ENCODE results near the gene MUC22.

MUC22 gene

GRCh38 chr6:30970946-30971345 lies 39.3 kb upstream of the MUC22 start:
- Histone ChIP-seq H3K27me3 (ENCODE audit: control insufficient read depth in 3 of 3, insufficient read depth in 3 of 3, low read depth in 1 of 3, low read length in 3 of 3) (peaks cover 0 to 5% (median 0%) of the 10 kb centered on the region in 3 experiments), H3K9ac (ENCODE audit: low read depth, low read length, poor library complexity) (no peak overlapping the region), H3K4me3 (ENCODE audit: low read length in 2 of 2) (no peak overlapping the region), H2BK12ac (ENCODE audit: low read length) (no peak overlapping the region), H2BK120ac (ENCODE audit: low read depth, low read length) (no peak overlapping the region), H2BK5ac (ENCODE audit: low read length) (no peak overlapping the region), H4K8ac (ENCODE audit: low read depth, low read length) (no peak overlapping the region), H3K18ac (ENCODE audit: low read length) (no peak overlapping the region), H2AFZ (ENCODE audit: low read length) (no peak overlapping the region), H3K4me1 (ENCODE audit: control insufficient read depth in 2 of 2, insufficient read depth in 1 of 2, low read depth in 1 of 2, low read length in 2 of 2) (no peaks in the 10 kb centered on the region), H2AK5ac (ENCODE audit: low read depth, low read length) (no peak overlapping the region), H4K91ac (ENCODE audit: low read depth, low read length, poor library complexity) (no peak overlapping the region), H2BK15ac (ENCODE audit: low read length) (no peak overlapping the region), H3K36me3 (replicated peaks in 1 of 2; ENCODE audit: control insufficient read depth in 2 of 2, insufficient read depth in 2 of 2, low read length in 2 of 2) (no peaks in the 10 kb centered on the region), H3K27ac (replicated peaks; ENCODE audit: low read length) (no peak overlapping the region), H3K9me3 (replicated peaks in 1 of 2; ENCODE audit: control insufficient read depth in 2 of 2, insufficient read depth in 1 of 2, low read depth in 1 of 2, low read length in 2 of 2) (no peaks in the 10 kb centered on the region), H3K79me1 (ENCODE audit: low read depth, low read length) (no peaks in the 10 kb centered on the region), H3K14ac (ENCODE audit: low read length) (no peak overlapping the region), H3K4ac (ENCODE audit: low read length) (no peak overlapping the region), H3K23ac (ENCODE audit: low read depth, low read length, poor library complexity) (no peak overlapping the region), H3K4me2 (ENCODE audit: insufficient read depth, low read length, poor library complexity, severe bottlenecking) (no peak overlapping the region)
- no CpG with 5 or more reads among the region's 5 CpGs for WGBS, 2 donors (ENCODE audit: extremely low coverage in 2 of 2, insufficient read length in 2 of 2, insufficient replicate concordance in 1 of 2)
- no peak for DNase-seq (ENCODE audit: low spot score)

DNA sequence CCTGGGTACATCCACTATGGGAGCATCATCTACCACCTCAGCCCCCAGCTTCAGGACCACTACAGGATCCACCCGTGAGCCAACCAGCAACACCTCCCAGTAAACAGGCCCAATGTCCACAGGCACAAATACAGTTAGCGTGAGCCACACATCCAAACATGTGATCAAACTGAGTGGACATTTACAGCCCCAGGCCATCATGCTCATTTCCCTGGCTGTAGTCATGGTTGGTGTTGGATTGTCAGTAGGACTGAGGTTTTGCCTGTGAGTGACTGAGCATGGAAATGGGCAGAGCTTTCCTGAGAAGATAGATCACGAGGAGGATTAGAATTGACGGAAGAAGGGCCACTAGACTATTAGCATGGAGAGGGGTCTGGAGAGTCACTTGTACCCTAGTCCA lies 37.5 kb upstream of the MUC22 start:
- no peak overlapping the region for H2BK12ac ChIP-seq (ENCODE audit: low read length)
- no peak overlapping the region for H3K27ac ChIP-seq (replicated peaks; ENCODE audit: low read length)
- peaks cover 0 to 5% (median 0%) of the 10 kb centered on the region in 3 experiments for H3K27me3 ChIP-seq (ENCODE audit: control insufficient read depth in 3 of 3, insufficient read depth in 3 of 3, low read depth in 1 of 3, low read length in 3 of 3)
- H3K9ac ChIP-seq (ENCODE audit: low read depth, low read length, poor library complexity): no peak overlapping the region
- no peak overlapping the region for H2AK5ac ChIP-seq (ENCODE audit: low read depth, low read length)
- H2BK120ac ChIP-seq (ENCODE audit: low read depth, low read length): no peak overlapping the region
- H2BK5ac ChIP-seq (ENCODE audit: low read length): no peak overlapping the region
- no peak overlapping the region for H3K23ac ChIP-seq (ENCODE audit: low read depth, low read length, poor library complexity)
- no CpG with 5 or more reads among the region's 4 CpGs for WGBS, 2 donors (ENCODE audit: extremely low coverage in 2 of 2, insufficient read length in 2 of 2, insufficient replicate concordance in 1 of 2)
- H2AFZ ChIP-seq (ENCODE audit: low read length): no peak overlapping the region
- no peak overlapping the region for H4K8ac ChIP-seq (ENCODE audit: low read depth, low read length)
- no peaks in the 10 kb centered on the region for H3K36me3 ChIP-seq (replicated peaks in 1 of 2; ENCODE audit: control insufficient read depth in 2 of 2, insufficient read depth in 2 of 2, low read length in 2 of 2)
- H3K14ac ChIP-seq (ENCODE audit: low read length): no peak overlapping the region
- no peak overlapping the region for H3K4me3 ChIP-seq (ENCODE audit: low read length in 2 of 2)
- H3K4me1 ChIP-seq (ENCODE audit: control insufficient read depth in 2 of 2, insufficient read depth in 1 of 2, low read depth in 1 of 2, low read length in 2 of 2): no peaks in the 10 kb centered on the region
- H4K91ac ChIP-seq (ENCODE audit: low read depth, low read length, poor library complexity): no peak overlapping the region
- no peak for DNase-seq (ENCODE audit: low spot score)
- H2BK15ac ChIP-seq (ENCODE audit: low read length): peak overlapping the region; percentile 56
- H3K79me1 ChIP-seq (ENCODE audit: low read depth, low read length): no peaks in the 10 kb centered on the region
- no peak overlapping the region for H3K4ac ChIP-seq (ENCODE audit: low read length)
- H3K9me3 ChIP-seq (replicated peaks in 1 of 2; ENCODE audit: control insufficient read depth in 2 of 2, insufficient read depth in 1 of 2, low read depth in 1 of 2, low read length in 2 of 2): no peaks in the 10 kb centered on the region
- no peak overlapping the region for H3K4me2 ChIP-seq (ENCODE audit: insufficient read depth, low read length, poor library complexity, severe bottlenecking)
- H3K18ac ChIP-seq (ENCODE audit: low read length): no peak overlapping the region

- no peak overlapping the region for H2BK5ac ChIP-seq (ENCODE audit: low read length)
- H3K4ac ChIP-seq (ENCODE audit: low read length): no peak overlapping the region
- H3K4me2 ChIP-seq (ENCODE audit: insufficient read depth, low read length, poor library complexity, severe bottlenecking): no peak overlapping the region
- no peaks in the 10 kb centered on the region for H3K36me3 ChIP-seq (replicated peaks in 1 of 2; ENCODE audit: control insufficient read depth in 2 of 2, insufficient read depth in 2 of 2, low read length in 2 of 2)
- H2BK120ac ChIP-seq (ENCODE audit: low read depth, low read length): no peak overlapping the region
- no peaks in the 10 kb centered on the region for H3K79me1 ChIP-seq (ENCODE audit: low read depth, low read length)
- H3K18ac ChIP-seq (ENCODE audit: low read length): no peak overlapping the region
- H2BK12ac ChIP-seq (ENCODE audit: low read length): no peak overlapping the region
- peaks cover 0 to 9% (median 0%) of the 10 kb centered on the region in 3 experiments for H3K27me3 ChIP-seq (ENCODE audit: control insufficient read depth in 3 of 3, insufficient read depth in 3 of 3, low read depth in 1 of 3, low read length in 3 of 3)
- no peaks in the 10 kb centered on the region for H3K4me1 ChIP-seq (ENCODE audit: control insufficient read depth in 2 of 2, insufficient read depth in 1 of 2, low read depth in 1 of 2, low read length in 2 of 2)
- no peak overlapping the region for H3K27ac ChIP-seq (replicated peaks; ENCODE audit: low read length)
- no CpG with 5 or more reads among the region's 4 CpGs for WGBS, 2 donors (ENCODE audit: extremely low coverage in 2 of 2, insufficient read length in 2 of 2, insufficient replicate concordance in 1 of 2)
- no peak overlapping the region for H3K4me3 ChIP-seq (ENCODE audit: low read length in 2 of 2)
- no peak overlapping the region for H3K23ac ChIP-seq (ENCODE audit: low read depth, low read length, poor library complexity)
- no peaks in the 10 kb centered on the region for H3K9me3 ChIP-seq (replicated peaks in 1 of 2; ENCODE audit: control insufficient read depth in 2 of 2, insufficient read depth in 1 of 2, low read depth in 1 of 2, low read length in 2 of 2)
- H3K9ac ChIP-seq (ENCODE audit: low read depth, low read length, poor library complexity): no peak overlapping the region
- H3K14ac ChIP-seq (ENCODE audit: low read length): no peak overlapping the region
- H4K91ac ChIP-seq (ENCODE audit: low read depth, low read length, poor library complexity): no peak overlapping the region
- H4K8ac ChIP-seq (ENCODE audit: low read depth, low read length): no peak overlapping the region
- no peak overlapping the region for H2AK5ac ChIP-seq (ENCODE audit: low read depth, low read length)
- DNase-seq (ENCODE audit: low spot score): no peak
- H2AFZ ChIP-seq (ENCODE audit: low read length): no peak overlapping the region
- no peak overlapping the region for H2BK15ac ChIP-seq (ENCODE audit: low read length)
Observed at GRCh38 chr6:30974490-30975252, 35.6 kb upstream of the MUC22 start.

- WGBS, 2 donors (ENCODE audit: extremely low coverage in 2 of 2, insufficient read length in 2 of 2, insufficient replicate concordance in 1 of 2): no CpG with 5 or more reads among the region's 1 CpG
- Histone ChIP-seq H2BK15ac (ENCODE audit: low read length) (no peak overlapping the region), H4K91ac (ENCODE audit: low read depth, low read length, poor library complexity) (no peak overlapping the region), H3K27ac (replicated peaks; ENCODE audit: low read length) (no peak overlapping the region), H3K9me3 (replicated peaks in 1 of 2; ENCODE audit: control insufficient read depth in 2 of 2, insufficient read depth in 1 of 2, low read depth in 1 of 2, low read length in 2 of 2) (no peaks in the 10 kb centered on the region), H3K14ac (ENCODE audit: low read length) (no peak overlapping the region), H3K4me1 (ENCODE audit: control insufficient read depth in 2 of 2, insufficient read depth in 1 of 2, low read depth in 1 of 2, low read length in 2 of 2) (peaks cover 0 to 10% of the 10 kb centered on the region in 2 donors), H3K9ac (ENCODE audit: low read depth, low read length, poor library complexity) (no peak overlapping the region), H2BK120ac (ENCODE audit: low read depth, low read length) (no peak overlapping the region), H3K4me3 (ENCODE audit: low read length in 2 of 2) (no peak overlapping the region), H3K4me2 (ENCODE audit: insufficient read depth, low read length, poor library complexity, severe bottlenecking) (no peak overlapping the region), H3K27me3 (ENCODE audit: control insufficient read depth in 3 of 3, insufficient read depth in 3 of 3, low read depth in 1 of 3, low read length in 3 of 3) (peaks cover 0 to 4% (median 0%) of the 10 kb centered on the region in 3 experiments), H2BK5ac (ENCODE audit: low read length) (no peak overlapping the region), H2AFZ (ENCODE audit: low read length) (no peak overlapping the region), H3K18ac (ENCODE audit: low read length) (no peak overlapping the region), H2BK12ac (ENCODE audit: low read length) (no peak overlapping the region), H3K23ac (ENCODE audit: low read depth, low read length, poor library complexity) (no peak overlapping the region), H2AK5ac (ENCODE audit: low read depth, low read length) (no peak overlapping the region), H4K8ac (ENCODE audit: low read depth, low read length) (no peak overlapping the region), H3K79me1 (ENCODE audit: low read depth, low read length) (no peaks in the 10 kb centered on the region), H3K36me3 (replicated peaks in 1 of 2; ENCODE audit: control insufficient read depth in 2 of 2, insufficient read depth in 2 of 2, low read length in 2 of 2) (no peaks in the 10 kb centered on the region), H3K4ac (ENCODE audit: low read length) (no peak overlapping the region)
- no peak for DNase-seq (ENCODE audit: low spot score)
Observed at GRCh38 chr6:30979141-30979540, 31.1 kb upstream of the MUC22 start.
